CD4-positive, alpha-beta T cell treated with Interleukin-1 beta for 1 hour (primary cell): ENCODE data around the gene GPRIN2.
"Not testable (repeated sequence)": the region's sequence is repeated elsewhere in the genome, so short reads cannot be mapped to it uniquely, and the experiment has no call there.

Source experiments
- DNase-seq, 2 donors: peaks; one replicate each; pipeline ENCODE4 v3.0.0-alpha.2; 2020 to 2022

The GPRIN2 gene

DNA sequence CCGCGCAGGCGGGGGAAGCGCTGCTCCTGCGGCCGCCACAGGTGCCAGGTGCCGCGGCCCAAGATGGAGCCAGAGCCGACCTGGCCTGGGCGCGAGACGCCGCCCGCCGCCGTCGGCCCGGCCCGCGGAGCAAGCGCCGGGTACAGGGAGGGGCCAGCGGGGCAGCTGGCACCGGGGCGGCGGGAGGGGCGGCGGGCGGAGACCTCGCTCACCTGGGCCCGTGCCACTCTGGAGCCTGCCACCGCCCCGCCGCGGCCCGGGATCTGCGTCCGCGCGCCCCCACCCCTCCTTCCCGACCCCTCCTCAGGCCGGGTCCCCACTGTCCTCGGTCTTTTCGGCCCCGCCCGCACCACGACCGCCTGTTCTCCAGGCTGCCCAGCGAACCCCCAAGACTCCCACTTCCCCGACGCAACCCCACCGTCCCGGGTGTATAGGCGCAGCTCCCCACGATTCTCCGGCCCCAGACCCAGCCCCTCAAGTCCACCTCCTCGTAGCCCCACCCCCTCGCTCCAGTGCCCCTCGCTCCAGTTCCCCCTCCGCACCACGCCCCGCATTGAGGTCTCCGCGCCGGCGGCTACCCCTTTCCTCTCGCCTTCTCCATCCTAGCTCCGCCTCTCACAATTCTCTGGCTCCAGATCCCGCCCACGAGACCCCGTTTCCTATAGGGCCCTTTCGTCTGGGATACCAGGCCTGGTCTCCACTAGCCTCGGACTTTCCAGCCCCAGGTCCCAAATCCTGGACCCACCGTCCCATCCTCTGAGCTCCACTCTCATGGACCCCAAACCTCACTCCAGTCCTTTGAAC is at the start of gene GPRIN2:
Gene GPRIN2, minus strand, starts transcription at position 144 of the 804 bp plus-strand sequence. CDS start 5,922 bp downstream, outside the sequence.
- DNase-seq: no peak

GRCh38 chr10:46600516-46600915 is 44.1 kb upstream of the GPRIN2 start:
- not testable (repeated sequence) for DNase-seq

DNA sequence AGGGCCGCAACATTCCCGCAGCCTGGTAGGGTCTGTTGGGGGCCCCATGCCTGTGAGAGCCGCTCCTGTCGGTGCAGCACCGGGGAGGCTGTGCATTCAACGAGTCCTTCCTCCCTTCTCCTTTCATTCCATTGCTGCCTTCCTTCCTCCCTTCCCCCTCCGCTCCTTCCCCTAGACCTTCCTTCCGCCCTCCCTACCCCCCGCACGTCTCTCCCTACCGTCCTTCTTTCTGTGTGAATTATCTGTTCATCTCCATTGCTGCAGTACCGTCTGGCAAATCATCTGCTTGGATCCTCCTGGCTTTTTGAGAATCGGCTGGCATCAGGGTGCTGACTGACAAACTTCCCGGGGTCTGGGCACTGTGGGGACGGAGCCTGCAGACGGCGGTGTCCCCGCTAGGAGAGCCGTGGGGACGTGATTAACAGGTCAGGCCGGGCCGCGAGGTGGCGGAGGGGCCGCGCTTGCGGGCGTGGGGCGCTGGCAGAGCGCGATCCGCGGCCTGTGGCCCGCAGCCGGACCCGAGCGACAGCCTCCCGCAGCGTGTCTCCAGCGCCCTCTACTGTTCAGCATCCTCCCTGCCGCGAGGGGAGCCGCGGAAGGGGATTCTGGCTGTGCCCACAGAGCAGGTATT is 41.3 kb upstream of the GPRIN2 start:
- peak; percentile 28 to 59 for DNase-seq

DNA sequence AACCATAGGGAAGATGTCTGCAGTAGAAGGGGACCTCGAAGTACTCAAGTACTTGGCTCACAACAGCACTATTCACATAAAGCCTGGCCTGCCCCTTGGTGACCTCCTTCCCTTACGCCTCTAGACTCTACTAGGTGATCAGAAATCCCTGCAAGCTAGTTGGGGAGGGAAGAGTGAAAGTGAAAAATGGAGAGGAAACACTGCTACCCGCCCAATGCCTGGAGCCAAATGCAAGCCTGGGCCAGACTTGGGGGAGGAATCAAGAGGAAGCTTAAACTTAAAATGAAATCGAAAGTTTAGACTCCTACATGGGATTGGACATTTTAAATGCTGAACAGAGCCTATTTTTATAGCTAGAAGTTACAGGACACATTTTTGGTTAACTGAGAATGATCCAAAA is 40.1 kb upstream of the GPRIN2 start:
- not testable (repeated sequence) for DNase-seq

DNA sequence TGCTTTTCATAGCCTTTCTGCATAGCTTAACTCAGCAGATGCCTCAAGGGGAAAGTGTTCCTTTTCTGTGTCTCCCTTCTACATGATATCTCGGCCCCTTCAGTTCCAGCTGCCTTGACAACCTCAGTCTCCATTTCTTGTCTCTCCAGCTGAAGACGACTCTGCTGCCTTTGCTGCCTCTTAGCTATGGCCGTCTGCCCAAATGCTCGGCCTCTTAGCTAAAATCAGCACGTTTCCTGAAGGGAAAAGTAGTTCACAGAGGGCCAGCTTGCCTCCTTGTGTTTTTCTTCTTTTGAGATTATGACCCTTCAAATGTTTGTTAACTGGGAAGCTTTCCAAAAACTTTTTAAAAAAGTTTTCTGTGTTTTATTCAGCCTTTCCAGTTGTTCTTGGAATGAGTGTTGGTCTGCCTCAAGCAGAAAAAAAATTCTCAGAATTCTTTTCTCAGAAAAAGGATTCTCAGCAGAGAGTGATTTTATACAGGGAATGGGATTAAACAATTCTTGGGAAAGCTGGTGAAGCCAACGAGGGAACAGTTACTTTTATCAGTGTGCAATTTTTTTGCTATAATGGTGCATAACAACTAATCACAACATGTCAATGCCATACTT is 38.1 kb upstream of the GPRIN2 start:
- not testable (repeated sequence) for DNase-seq

- not testable (repeated sequence) for DNase-seq
Observed at GRCh38 chr10:46593307-46593706, 36.8 kb upstream of the GPRIN2 start.

GRCh38 chr10:46591053-46591452 is 34.6 kb upstream of the GPRIN2 start:
- not testable (repeated sequence) for DNase-seq

GRCh38 chr10:46589589-46589988 is 33.1 kb upstream of the GPRIN2 start:
- DNase-seq: not testable (repeated sequence)

DNA sequence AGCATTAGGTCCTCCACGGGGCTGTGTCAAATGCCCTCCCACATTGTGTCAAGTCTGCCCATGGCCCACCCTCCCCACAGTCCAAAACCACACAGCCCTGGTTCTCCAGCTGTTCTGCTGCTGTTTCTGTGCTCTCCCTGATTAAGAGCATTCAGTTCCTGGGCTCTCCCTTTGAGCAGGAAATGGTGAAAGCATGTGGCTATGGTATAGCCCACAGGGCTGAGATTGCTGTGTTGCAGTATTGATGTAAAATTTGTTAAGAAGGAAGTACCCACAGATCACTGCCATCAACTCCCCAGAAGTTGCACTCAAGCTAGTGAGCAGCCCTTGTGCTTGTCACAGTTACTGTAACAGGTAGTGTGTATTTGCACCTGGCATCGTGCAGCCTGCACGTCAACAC is 31.8 kb upstream of the GPRIN2 start:
- not testable (repeated sequence) for DNase-seq

- not testable (repeated sequence) for DNase-seq
Observed at GRCh38 chr10:46587546-46587945, 31.1 kb upstream of the GPRIN2 start.

GRCh38 chr10:46585246-46585645 is 28.8 kb upstream of the GPRIN2 start:
- DNase-seq: not testable (repeated sequence)

GRCh38 chr10:46584196-46584595 is 27.7 kb upstream of the GPRIN2 start:
- not testable (repeated sequence) for DNase-seq

DNA sequence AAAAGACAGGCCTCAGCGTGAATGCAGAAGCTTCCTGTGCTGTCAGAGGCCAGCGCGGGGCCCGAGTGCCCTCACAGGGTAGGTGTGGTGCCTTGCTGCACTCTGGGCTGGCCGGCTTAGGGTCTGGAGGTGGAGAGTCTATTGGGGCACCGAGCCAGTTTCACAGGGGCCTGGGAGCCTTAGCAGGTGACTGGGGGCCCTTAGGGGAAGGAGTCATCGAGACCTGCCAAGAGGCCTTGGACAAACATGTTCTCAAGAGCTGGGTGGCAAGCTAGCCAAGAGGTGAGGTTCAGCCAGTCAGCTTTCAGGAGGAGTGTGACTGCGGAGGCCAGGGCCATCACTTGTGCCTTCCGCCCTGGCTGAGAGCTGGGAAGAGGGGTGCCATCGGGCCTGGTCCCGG is 26.1 kb upstream of the GPRIN2 start:
- DNase-seq: not testable (repeated sequence)

DNA sequence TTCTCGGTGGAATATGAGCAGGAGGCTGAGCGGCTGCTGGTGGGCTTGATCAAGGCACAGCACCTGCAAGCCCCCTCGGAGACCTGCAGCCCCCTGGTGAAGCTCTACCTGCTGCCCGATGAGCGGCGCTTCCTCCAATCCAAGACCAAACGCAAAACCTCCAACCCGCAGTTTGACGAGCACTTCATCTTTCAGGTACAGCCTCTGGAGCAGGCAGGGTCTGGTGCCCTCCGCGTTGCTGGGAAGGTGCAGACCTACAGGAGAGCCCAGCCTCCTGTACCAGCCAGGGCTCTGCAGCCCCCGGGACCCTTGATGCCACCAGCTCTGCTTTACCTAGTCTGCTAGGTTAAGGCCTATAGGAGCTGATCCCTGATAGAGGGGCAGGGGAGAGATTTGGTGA is 25.5 kb upstream of the GPRIN2 start:
- not testable (repeated sequence) for DNase-seq

GRCh38 chr10:46579378-46579777 is 22.9 kb upstream of the GPRIN2 start:
- not testable (repeated sequence) for DNase-seq

DNA sequence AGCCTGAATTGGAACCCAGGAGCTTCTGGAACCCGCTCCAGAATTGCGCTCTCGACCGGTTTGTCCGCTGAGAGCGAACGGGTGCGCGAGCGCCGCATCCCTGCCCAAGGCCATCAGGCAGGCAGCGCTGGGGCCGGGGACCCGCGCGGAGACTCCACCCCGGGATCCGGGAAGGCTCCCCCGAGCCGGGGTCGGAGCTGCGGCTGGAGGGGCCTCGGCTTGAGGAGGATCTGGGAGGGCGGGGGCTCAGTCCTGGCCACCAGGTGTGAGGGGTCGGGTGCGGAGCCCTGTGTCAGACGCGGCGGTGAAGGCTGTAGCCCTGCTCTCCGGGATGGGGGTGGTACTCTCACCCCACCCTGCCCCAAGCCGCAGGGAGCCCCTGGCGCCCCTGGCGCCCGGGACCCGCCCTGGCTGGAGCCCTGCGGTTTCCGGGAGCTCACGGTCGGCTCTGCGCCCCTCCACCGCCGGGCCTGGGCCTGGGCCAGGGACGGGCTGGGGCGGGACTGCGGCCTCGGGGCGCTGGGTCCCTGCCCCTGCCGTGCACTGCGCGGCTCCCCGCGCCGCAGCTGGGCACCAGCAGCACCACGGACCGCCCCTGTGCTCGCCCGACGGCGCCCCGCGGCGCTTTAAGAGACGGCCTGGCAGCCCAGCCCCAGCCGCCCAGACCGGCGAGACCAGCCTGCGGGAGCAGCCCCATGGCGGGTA is 22.2 kb upstream of the GPRIN2 start, which contains the start of gene SYT15:
Gene SYT15, plus strand, starts transcription at position 655 of the 705 bp plus-strand sequence. Its CDS starts 41 bp downstream, at position 696.
- DNase-seq: not testable (repeated sequence)

- DNase-seq: not testable (repeated sequence)
Observed at GRCh38 chr10:46577624-46578473, 21.4 kb upstream of the GPRIN2 start.

GRCh38 chr10:46573884-46574283 is 17.4 kb upstream of the GPRIN2 start:
- not testable (repeated sequence) for DNase-seq

DNA sequence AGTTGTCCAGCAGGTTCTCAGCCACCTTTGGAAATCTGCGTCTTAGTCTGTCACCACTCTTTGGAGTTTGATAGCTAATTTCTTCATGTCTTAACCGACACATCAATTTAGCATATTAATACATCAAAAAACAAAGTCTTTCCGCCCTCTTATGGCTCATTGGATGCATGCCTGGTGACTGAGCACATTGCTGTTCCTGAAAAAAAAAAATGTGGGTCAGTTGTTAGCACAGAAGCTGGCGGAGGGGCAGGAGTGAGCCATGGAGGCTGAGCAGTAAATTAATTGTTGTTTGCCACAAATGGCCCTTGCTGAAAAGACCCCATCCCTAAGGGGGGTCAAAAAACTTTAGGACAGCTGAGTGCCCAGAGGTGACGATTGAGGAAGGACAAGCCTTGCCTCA is 16.9 kb upstream of the GPRIN2 start:
- DNase-seq: not testable (repeated sequence)

DNA sequence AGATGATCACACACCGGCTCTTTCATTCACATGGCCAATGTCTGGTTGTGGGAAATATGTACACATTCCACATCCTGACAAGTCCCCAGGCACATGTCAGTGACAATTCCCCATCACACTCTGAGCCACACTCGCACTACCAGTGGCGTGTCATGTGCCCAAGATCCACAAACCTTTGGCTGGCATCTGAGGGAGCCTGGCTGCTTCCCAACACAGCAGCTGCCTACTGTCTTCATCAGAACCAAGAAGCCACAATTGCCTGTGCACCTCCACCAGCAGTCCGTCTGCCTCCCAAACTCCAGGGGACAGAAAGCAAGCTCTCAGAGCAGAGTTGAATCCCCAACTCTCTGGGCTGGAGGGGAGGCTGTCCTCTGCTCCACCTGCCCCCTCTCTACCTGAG is 16.3 kb upstream of the GPRIN2 start:
- DNase-seq: not testable (repeated sequence)

GRCh38 chr10:46570655-46571054 is 14.2 kb upstream of the GPRIN2 start:
- DNase-seq: not testable (repeated sequence)

DNA sequence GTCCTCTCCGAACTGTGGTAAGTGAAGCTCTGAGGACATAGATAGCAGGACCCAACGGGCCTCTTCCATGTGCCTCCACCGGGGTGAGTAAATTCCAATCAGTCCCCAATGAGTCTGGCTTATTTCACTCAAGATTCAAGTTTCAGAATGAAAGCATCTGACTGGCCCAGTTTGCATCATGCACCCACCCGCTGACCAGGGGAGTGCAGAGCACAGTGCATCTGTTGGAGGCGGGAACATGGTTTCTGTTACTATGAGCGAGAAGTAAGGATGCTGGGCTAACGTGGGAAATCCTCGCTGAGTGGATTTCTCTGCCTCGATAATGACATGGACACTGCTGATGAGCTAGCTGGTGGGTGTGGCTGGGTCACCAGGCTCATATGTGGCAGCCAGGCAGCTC is 10.7 kb upstream of the GPRIN2 start:
- not testable (repeated sequence) for DNase-seq
